H1 (cell line): ENCODE results near the gene ACSM3. TPM values are rescaled to one million over a fixed set of nuclear protein-coding genes. Genes with fewer than 3 reads are reported as not detected.

Experiments used
- CTCF ChIA-PET: fragments of 300-600 bp; sonication (Branson Sonifier 250); formaldehyde crosslinking; loops from one replicate; lab custom pipeline; 2021; ENCODE audit not compliant: partially characterized antibody; lab: Charles Lee
- POLR2A ChIA-PET: fragments of 300-600 bp; sonication (Branson Sonifier 250); formaldehyde crosslinking; loops from one replicate; lab custom pipeline; 2021; ENCODE audit warnings: inconsistent platforms; ENCODE audit not compliant: partially characterized antibody; lab: Charles Lee
- DNase-seq, 2 experiments: peaks; one replicate each; pipeline versions ENCODE4 v3.0.0 to v3.0.0-alpha.2; 2010 to 2022; ENCODE audit warnings: low spot score in 2 of 2, low read depth in 1 of 2, mixed read lengths in 1 of 2
- FAIRE-seq: peaks from 2 replicates; lab custom pipeline; 2011; peaks lifted over from hg19 to GRCh38; lab: Jason Lieb, UNC
- H2AFZ ChIP-seq: 2 replicates; pipeline ENCODE4 v1.8.1; 2012; ENCODE audit warnings: low read length, inconsistent platforms
- H2AK5ac ChIP-seq: 2 replicates; pipeline ENCODE4 v1.6.1; 2013; ENCODE audit warnings: low read depth, low read length
- H2BK120ac ChIP-seq: replicated peaks from 2 replicates; pipeline ENCODE3; 2013; ENCODE audit warnings: low read depth, low read length, inconsistent platforms
- H2BK12ac ChIP-seq: 2 replicates; pipeline ENCODE4 v1.6.1; 2013; ENCODE audit warnings: low read depth, low read length
- H2BK15ac ChIP-seq: 2 replicates; pipeline ENCODE4 v1.6.1; 2013; ENCODE audit warnings: low read length
- H2BK20ac ChIP-seq: 2 replicates; pipeline ENCODE4 v1.6.1; 2013; ENCODE audit warnings: low read length
- H2BK5ac ChIP-seq: 2 replicates; pipeline ENCODE4 v1.6.1; 2013; ENCODE audit warnings: low read depth, low read length
- H3K14ac ChIP-seq: 2 replicates; pipeline ENCODE4 v1.6.1; 2013; ENCODE audit warnings: inconsistent platforms; ENCODE audit not compliant: insufficient read length
- H3K18ac ChIP-seq: 2 replicates; pipeline ENCODE4 v1.6.1; 2013; ENCODE audit warnings: low read length; ENCODE audit errors: extremely low read depth
- H3K23ac ChIP-seq: 2 replicates; pipeline ENCODE4 v1.6.1; 2013; ENCODE audit warnings: inconsistent platforms; ENCODE audit not compliant: insufficient read length
- H3K23me2 ChIP-seq: 2 replicates; pipeline ENCODE4 v1.6.1; 2013; ENCODE audit warnings: low read depth, low read length
- H3K27ac ChIP-seq: 2 replicates; pipeline ENCODE4 v1.6.1; 2011; ENCODE audit warnings: low read depth, low read length, inconsistent platforms
- H3K27me3 ChIP-seq, 4 experiments: replicated peaks in 1 of 4; 1 replicate in 1 of 4; 2 replicates in 3 of 4; pipeline versions ENCODE4 v1.6.1 to v1.8.1; 2011 to 2013; ENCODE audit warnings: low read length in 3 of 4, mild to moderate bottlenecking in 3 of 4, inconsistent platforms in 2 of 4, mixed read lengths in 2 of 4, moderate library complexity in 1 of 4; ENCODE audit not compliant: control insufficient read depth in 3 of 4, insufficient read depth in 3 of 4; ENCODE audit errors: extremely low read depth in 1 of 4
- H3K36me3 ChIP-seq, 4 experiments: 2 replicates each; pipeline versions ENCODE4 v1.6.1 to v1.8.1; 2011 to 2013; ENCODE audit warnings: mild to moderate bottlenecking in 4 of 4, low read length in 3 of 4, moderate library complexity in 2 of 4, control low read depth in 1 of 4, inconsistent platforms in 1 of 4; ENCODE audit not compliant: insufficient read depth in 4 of 4, control insufficient read depth in 2 of 4
- H3K4ac ChIP-seq: replicated peaks from 2 replicates; pipeline ENCODE3; 2013; ENCODE audit warnings: low read length, low read depth, mixed read lengths, inconsistent platforms; ENCODE audit not compliant: insufficient read length
- H3K4me1 ChIP-seq, 4 experiments: replicated peaks in 1 of 4; 1 replicate in 1 of 4; 2 replicates in 3 of 4; pipeline versions ENCODE4 v1.6.1 to v1.8.1; 2011 to 2013; ENCODE audit warnings: low read length in 3 of 4, inconsistent platforms in 2 of 4, mixed read lengths in 1 of 4; ENCODE audit not compliant: insufficient read depth in 4 of 4, control insufficient read depth in 3 of 4
- H3K4me2 ChIP-seq, 2 experiments: 2 replicates each; pipeline versions ENCODE4 v1.6.1 to v1.8.1; 2011 to 2013; ENCODE audit warnings: low read depth in 2 of 2, low read length in 2 of 2, control low read depth in 1 of 2, inconsistent platforms in 1 of 2, mild to moderate bottlenecking in 1 of 2; ENCODE audit not compliant: insufficient read depth in 1 of 2
- H3K4me3 ChIP-seq, 4 experiments: fragments of 200-600, 300-600 bp in 1 of 4; sonication (generic), shearing (Covaris generic), sonication (Bioruptor Twin) in 1 of 4; 2 replicates each; pipeline versions ENCODE4 v1.5.1 to v1.8.1; 2011 to 2016; ENCODE audit warnings: low read length in 4 of 4, low read depth in 3 of 4, control low read depth in 2 of 4, inconsistent platforms in 2 of 4, mild to moderate bottlenecking in 2 of 4, mixed read lengths in 1 of 4, moderate library complexity in 1 of 4; ENCODE audit not compliant: insufficient read depth in 2 of 4; ENCODE audit errors: extremely low read depth in 1 of 4
- H3K56ac ChIP-seq: replicated peaks from 2 replicates; pipeline ENCODE3; 2013; ENCODE audit warnings: low read depth, mild to moderate bottlenecking, mixed read lengths, low read length, inconsistent platforms; ENCODE audit not compliant: insufficient read length
- H3K79me1 ChIP-seq: 2 replicates; pipeline ENCODE4 v1.6.1; 2013; ENCODE audit warnings: low read depth, low read length, control low read depth
- H3K79me2 ChIP-seq, 2 experiments: 2 replicates each; pipeline versions ENCODE4 v1.6.1 to v1.8.1; 2012 to 2013; ENCODE audit warnings: low read length in 2 of 2, mild to moderate bottlenecking in 2 of 2, inconsistent platforms in 1 of 2; ENCODE audit not compliant: insufficient read depth in 2 of 2, control insufficient read depth in 1 of 2
- H3K9ac ChIP-seq, 4 experiments: replicated peaks in 1 of 4; 1 replicate in 1 of 4; 2 replicates in 3 of 4; pipeline versions ENCODE4 v1.6.1 to v1.8.1; 2011 to 2013; ENCODE audit warnings: low read depth in 3 of 4, low read length in 3 of 4, control low read depth in 2 of 4, mild to moderate bottlenecking in 2 of 4, moderate library complexity in 2 of 4, inconsistent platforms in 1 of 4; ENCODE audit errors: extremely low read depth in 1 of 4
- H3K9me3 ChIP-seq, 2 experiments: 2 replicates each; pipeline versions ENCODE4 v1.6.1 to v1.8.1; 2012 to 2013; ENCODE audit warnings: mild to moderate bottlenecking in 2 of 2, moderate library complexity in 2 of 2, control low read depth in 1 of 2, inconsistent platforms in 1 of 2, low read depth in 1 of 2, low read length in 1 of 2, mixed read lengths in 1 of 2; ENCODE audit not compliant: insufficient read depth in 2 of 2
- H4K20me1 ChIP-seq, 2 experiments: replicated peaks in 1 of 2; 2 replicates each; pipeline versions ENCODE3 to v1.8.1; 2011 to 2013; ENCODE audit warnings: inconsistent platforms in 2 of 2, low read length in 2 of 2, mild to moderate bottlenecking in 1 of 2; ENCODE audit not compliant: insufficient read depth in 2 of 2, control insufficient read depth in 1 of 2
- H4K5ac ChIP-seq: 2 replicates; pipeline ENCODE4 v1.6.1; 2013; ENCODE audit warnings: low read length, low read depth, mixed read lengths, inconsistent platforms; ENCODE audit not compliant: insufficient read length
- H4K8ac ChIP-seq: 2 replicates; pipeline ENCODE4 v1.8.0; 2013; ENCODE audit warnings: mild to moderate bottlenecking, moderate library complexity, low read length, inconsistent platforms; ENCODE audit not compliant: insufficient read depth; ENCODE audit errors: extremely low read depth
- H4K91ac ChIP-seq: replicated peaks from 2 replicates; pipeline ENCODE3; 2013; ENCODE audit warnings: low read length, mixed read lengths, inconsistent platforms; ENCODE audit not compliant: insufficient read length
- ASH2L ChIP-seq: fragments of 200-600, 300-600 bp; sonication (generic); IDR thresholded peaks from one replicate; pipeline ENCODE4 v1.7.1; 2017; ENCODE audit warnings: low read length
- CBX8 ChIP-seq: fragments of 300-800, 300-1000 bp; sonication (generic); IDR thresholded peaks from 2 replicates; pipeline ENCODE4 v1.7.1; 2016; ENCODE audit warnings: low read depth, low read length, borderline replicate concordance
- CHD1 ChIP-seq: IDR thresholded peaks from 2 replicates; pipeline ENCODE4 v1.6.1; 2012; ENCODE audit warnings: low read depth, low read length, improper control_type of control experiment
- EP300 ChIP-seq, 2 experiments: IDR thresholded peaks; 1 replicate in 1 of 2; 2 replicates in 1 of 2; pipeline ENCODE4 v1.6.1; 2011 to 2012; ENCODE audit warnings: low read depth in 2 of 2, low read length in 2 of 2, mild to moderate bottlenecking in 2 of 2, borderline replicate concordance in 1 of 2, inconsistent platforms in 1 of 2, moderate library complexity in 1 of 2
- FOSL1 ChIP-seq: IDR thresholded peaks from 2 replicates; pipeline ENCODE4 v1.6.1; 2011; ENCODE audit warnings: mild to moderate bottlenecking, low read depth, low read length, moderate library complexity; ENCODE audit not compliant: insufficient read depth
- NRF1 ChIP-seq: IDR thresholded peaks from 2 replicates; pipeline ENCODE4 v1.6.1; 2011; ENCODE audit warnings: mild to moderate bottlenecking, low read depth, low read length, improper control_type of control experiment
- POLR2AphosphoS5 ChIP-seq: IDR thresholded peaks from 2 replicates; pipeline ENCODE4 v1.6.1; 2011; ENCODE audit warnings: low read depth, low read length
- RAD21 ChIP-seq, 2 experiments: IDR thresholded peaks in 1 of 2; conservative IDR thresholded peaks in 1 of 2; 2 replicates each; pipeline ENCODE4 v1.6.1; 2011; ENCODE audit warnings: low read depth in 2 of 2, low read length in 2 of 2, improper control_type of control experiment in 1 of 2, inconsistent platforms in 1 of 2, mild to moderate bottlenecking in 1 of 2, moderate library complexity in 1 of 2
- TAF7 ChIP-seq: optimal IDR thresholded peaks from 2 replicates; pipeline ENCODE3; 2011; ENCODE audit warnings: low read depth, mild to moderate bottlenecking, inconsistent platforms, low read length, moderate library complexity, borderline replicate concordance
- ZNF274 ChIP-seq: IDR thresholded peaks from 2 replicates; pipeline ENCODE4 v1.7.0; 2012; ENCODE audit warnings: low read length, borderline replicate concordance; ENCODE audit errors: extremely low read depth
- WGBS, 2 experiments: shearing (Covaris generic) in 1 of 2; methylation state at CpG; one replicate each; pipeline versions ENCODE4 v1.1.6 to v1.1.7; 2013 to 2015; ENCODE audit warnings: low lambda C conversion rate in 2 of 2, mixed read lengths in 2 of 2, inconsistent platforms in 1 of 2, low coverage in 1 of 2, missing lambda C conversion rate in 1 of 2; ENCODE audit not compliant: insufficient replicate concordance in 2 of 2, insufficient coverage in 1 of 2, insufficient read length in 1 of 2; ENCODE audit errors: extremely low coverage in 1 of 2, missing lambda C conversion rate in 1 of 2; 5-methylcytosine and 5-hydroxymethylcytosine counted together
- polyA plus RNA-seq, 7 experiments: library from polyadenylated mRNA; depleted of rRNA in 3 of 7; stranded (reverse) in 5 of 7; unstranded in 2 of 7; fragments of >200 nt in 5 of 7; fragments of 200-250 nt in 2 of 7; gene quantifications; 1 replicate in 5 of 7; 2 replicates in 1 of 7; 4 replicates in 1 of 7; pipeline versions ENCODE4 v1.2.1 to v1.2.3, GENCODE V29; 2011 to 2013; ENCODE audit warnings: missing spikeins in 2 of 7, mixed read lengths in 2 of 7
- total RNA-seq: library from RNA; stranded (reverse); fragmentation: NEBNext Ultra II Directional; extraction: Animal tissue kit (Norgen Biotek cat#: 25700); gene quantifications from 2 replicates; pipeline ENCODE4 v1.2.1, GENCODE V29; 2021

The ACSM3 gene
- total and polyA plus RNA-seq, 2 of the 8 experiments (the other 6 are each of a cell fraction or from before 2014, with no cell fraction given), result 5.7 to 6.2 TPM

DNA sequence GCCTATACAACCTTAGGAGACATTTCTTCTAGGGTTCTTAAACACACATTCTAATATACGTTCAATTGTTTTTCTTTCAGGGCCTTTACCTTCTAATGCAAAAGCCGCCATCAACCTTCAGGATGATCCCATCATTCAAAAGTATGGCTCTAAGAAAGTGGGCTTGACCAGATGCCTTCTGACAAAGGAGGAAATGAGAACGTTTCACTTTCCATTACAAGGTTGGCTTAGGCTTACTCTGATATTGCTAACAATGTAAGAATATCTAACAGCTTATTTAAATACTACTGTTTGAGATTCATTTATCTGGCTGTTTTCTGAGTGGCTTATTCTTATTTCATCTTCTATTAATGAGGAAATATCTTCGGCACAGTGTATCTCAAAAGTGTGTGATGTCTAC is 57.9 kb downstream of the ACSM3 start:
- Histone ChIP-seq H2BK20ac (no peak overlapping the region), H3K14ac (no peak overlapping the region), H4K20me1 (no peaks in the 10 kb centered on the region), H4K8ac (no peak overlapping the region), H3K4me1 (no peaks in the 10 kb centered on the region), H3K27ac (no peak overlapping the region), H3K23me2 (no peaks in the 10 kb centered on the region), H2BK12ac (no peak overlapping the region), H2AK5ac (no peak overlapping the region), H3K4me3 (no peak overlapping the region), H3K9ac (no peak overlapping the region), H3K9me3 (no peaks in the 10 kb centered on the region), H3K4me2 (no peak overlapping the region), H3K79me1 (no peaks in the 10 kb centered on the region; the same call in 1 of the 2 replicates), H2BK15ac (no peak overlapping the region), H2BK5ac (no peak overlapping the region), H3K79me2 (no peaks in the 10 kb centered on the region), H2AFZ (no peak overlapping the region), H3K4ac (no peak overlapping the region), H4K91ac (no peak overlapping the region), H3K27me3 (no peaks in the 10 kb centered on the region), H3K18ac (no peak overlapping the region), H2BK120ac (no peak overlapping the region), H3K36me3 (peaks cover 0 to 18% (median 0%) of the 10 kb centered on the region in 4 experiments; a peak in 4 of 8 replicates), H3K23ac (no peak overlapping the region), H4K5ac (no peak overlapping the region), H3K56ac (no peak overlapping the region)
- DNase-seq, result no peak
- WGBS, 2 experiments, result 94% methylated on average over 4 of the region's 4 CpGs; no CpG with 5 or more reads in 1 of the 2 experiments
- ChIA-PET POLR2A (interaction anchor here (0.6 kb wide), 1 partner anchor 1199 kb away, joined by 3 read pairs; no protein-coding TSS in a partner anchor), CTCF (no interaction called here)
- TF ChIP-seq RAD21 (IDR thresholded peaks at IDR 0.05 in 1 of 2, conservative IDR thresholded peaks at IDR 0.05 in 1 of 2; ENCODE audit: low read depth in 2 of 2, low read length in 2 of 2), result no peak
- TF ChIP-seq EP300 (IDR thresholded peaks at IDR 0.05; ENCODE audit: borderline replicate concordance in 1 of 2, low read depth in 2 of 2, low read length in 2 of 2), result no peak
- TF ChIP-seq NRF1, result no peak
- no peak for TF ChIP-seq FOSL1
- no peak for TF ChIP-seq ASH2L
- no peak for TF ChIP-seq CHD1
- no peak for TF ChIP-seq CBX8
- no peak for TF ChIP-seq TAF7
- TF ChIP-seq ZNF274, result no peak
- no peak for TF ChIP-seq POLR2AphosphoS5
- FAIRE-seq, result no peak
